ENCODE data around the gene SLC16A7.

SLC16A7 gene

DNA sequence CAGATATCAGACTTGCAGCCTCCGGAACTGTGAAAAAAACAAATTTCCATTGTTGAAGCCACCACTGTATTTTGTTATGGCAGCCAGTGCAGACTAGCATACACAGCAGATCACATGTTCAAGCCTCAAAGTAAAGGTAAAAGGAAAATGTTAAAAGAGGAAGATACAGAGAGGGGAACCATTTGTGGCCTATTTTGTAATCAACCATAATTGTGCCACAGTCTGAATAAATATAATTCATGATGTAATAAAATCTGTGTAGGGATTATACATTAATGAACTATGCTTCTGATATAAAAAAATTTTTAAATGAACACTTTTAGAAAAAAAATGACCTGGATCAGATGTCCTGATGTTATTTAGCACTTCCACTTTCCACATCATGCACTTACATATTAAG is 79.6 kb downstream of the SLC16A7 start:
- TF ChIP-seq, protein P1, sequence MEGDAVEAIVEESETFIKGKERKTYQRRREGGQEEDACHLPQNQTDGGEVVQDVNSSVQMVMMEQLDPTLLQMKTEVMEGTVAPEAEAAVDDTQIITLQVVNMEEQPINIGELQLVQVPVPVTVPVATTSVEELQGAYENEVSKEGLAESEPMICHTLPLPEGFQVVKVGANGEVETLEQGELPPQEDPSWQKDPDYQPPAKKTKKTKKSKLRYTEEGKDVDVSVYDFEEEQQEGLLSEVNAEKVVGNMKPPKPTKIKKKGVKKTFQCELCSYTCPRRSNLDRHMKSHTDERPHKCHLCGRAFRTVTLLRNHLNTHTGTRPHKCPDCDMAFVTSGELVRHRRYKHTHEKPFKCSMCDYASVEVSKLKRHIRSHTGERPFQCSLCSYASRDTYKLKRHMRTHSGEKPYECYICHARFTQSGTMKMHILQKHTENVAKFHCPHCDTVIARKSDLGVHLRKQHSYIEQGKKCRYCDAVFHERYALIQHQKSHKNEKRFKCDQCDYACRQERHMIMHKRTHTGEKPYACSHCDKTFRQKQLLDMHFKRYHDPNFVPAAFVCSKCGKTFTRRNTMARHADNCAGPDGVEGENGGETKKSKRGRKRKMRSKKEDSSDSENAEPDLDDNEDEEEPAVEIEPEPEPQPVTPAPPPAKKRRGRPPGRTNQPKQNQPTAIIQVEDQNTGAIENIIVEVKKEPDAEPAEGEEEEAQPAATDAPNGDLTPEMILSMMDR (IDR thresholded peaks at IDR 0.05; ENCODE audit: control insufficient read depth, extremely low read depth, insufficient read depth): no peak
- no peak for DNase-seq (ENCODE audit: low read depth)
- no peak overlapping the region for H3K4me3 ChIP-seq (ENCODE audit: low read depth, low read length)

DNA sequence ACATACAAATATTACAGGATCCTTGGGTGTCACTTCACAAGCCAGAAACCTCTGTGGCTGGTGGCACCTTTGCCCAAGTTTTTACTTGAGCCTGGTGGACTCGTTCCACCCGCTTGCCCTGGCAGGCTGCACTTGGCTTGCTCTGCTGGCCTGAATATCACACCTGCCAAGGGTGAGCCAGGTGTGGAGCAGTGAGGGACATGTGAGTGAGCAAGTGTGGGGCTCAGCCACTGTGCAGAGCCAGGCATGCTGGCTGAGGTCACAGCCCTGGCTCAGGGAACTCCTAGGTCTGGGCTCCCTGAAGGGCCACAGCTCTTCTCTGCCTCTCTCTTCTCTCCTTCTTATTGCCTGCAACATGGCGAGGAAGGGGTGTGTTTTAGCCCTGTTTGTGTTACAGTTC is 82.0 kb downstream of the SLC16A7 start:
- no peak overlapping the region for H3K4me3 ChIP-seq (ENCODE audit: low read depth, low read length)
- TF ChIP-seq, protein P1 (IDR thresholded peaks at IDR 0.05; ENCODE audit: control insufficient read depth, extremely low read depth, insufficient read depth): no peak
- no peak for DNase-seq (ENCODE audit: low read depth)

DNA sequence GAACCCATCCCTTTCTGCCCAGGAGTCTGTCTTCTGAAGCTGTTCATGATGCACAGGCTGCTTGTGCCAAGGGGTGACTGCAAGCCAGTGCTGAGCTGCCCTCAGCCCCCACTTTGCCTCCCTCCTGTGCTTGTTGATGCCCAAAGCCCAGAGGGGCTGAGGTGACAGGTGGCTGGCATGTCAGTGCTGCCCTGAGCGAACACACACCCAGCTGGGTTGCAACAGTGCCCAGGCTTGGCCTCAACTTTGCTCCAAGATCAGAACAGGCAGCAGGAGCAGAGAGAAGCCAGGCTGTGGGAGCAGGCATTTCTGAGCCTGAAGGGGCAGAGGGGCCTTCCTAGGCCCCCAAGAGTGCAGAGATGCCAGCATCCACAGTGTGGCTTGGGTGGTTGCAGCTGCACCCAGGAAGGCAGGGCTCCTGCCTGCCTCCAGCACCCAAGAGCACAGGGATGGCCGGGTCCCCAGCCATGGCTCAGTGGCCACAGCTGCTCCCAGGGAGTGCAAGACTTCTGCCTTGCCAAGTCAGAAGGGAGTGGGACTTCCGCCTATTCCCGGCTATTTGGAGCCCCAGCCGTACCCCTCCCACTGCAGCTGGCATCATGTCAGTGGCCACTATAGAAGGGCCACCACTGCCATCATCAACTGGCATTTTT is 83.1 kb downstream of the SLC16A7 start:
- TF ChIP-seq, protein P1 (IDR thresholded peaks at IDR 0.05; ENCODE audit: control insufficient read depth, extremely low read depth, insufficient read depth): no peak
- no peak for DNase-seq (ENCODE audit: low read depth)
- H3K4me3 ChIP-seq (ENCODE audit: low read depth, low read length): no peak overlapping the region

DNA sequence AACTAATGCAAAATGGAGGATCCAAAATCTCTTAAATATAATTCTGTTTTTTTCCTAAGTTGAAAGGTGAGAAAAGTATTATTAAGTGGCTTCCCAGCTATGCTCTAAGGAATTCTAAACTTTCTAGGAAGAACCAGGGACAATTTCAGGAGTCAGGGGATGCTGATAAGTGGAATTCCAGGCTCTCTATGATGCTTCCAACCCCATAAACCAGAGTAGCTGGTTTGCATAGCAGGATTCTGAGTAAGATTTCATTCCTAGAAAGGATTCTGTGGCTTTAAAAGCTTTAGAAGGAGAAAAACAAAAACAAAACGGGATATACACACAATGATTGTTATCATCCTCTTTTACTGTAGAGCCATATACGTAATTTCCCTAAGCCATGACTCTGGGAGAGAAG is 93.9 kb downstream of the SLC16A7 start:
- no peak for DNase-seq (ENCODE audit: low read depth)
- TF ChIP-seq, protein P1 (IDR thresholded peaks at IDR 0.05; ENCODE audit: control insufficient read depth, extremely low read depth, insufficient read depth): no peak
- H3K4me3 ChIP-seq (ENCODE audit: low read depth, low read length): no peak overlapping the region

DNA sequence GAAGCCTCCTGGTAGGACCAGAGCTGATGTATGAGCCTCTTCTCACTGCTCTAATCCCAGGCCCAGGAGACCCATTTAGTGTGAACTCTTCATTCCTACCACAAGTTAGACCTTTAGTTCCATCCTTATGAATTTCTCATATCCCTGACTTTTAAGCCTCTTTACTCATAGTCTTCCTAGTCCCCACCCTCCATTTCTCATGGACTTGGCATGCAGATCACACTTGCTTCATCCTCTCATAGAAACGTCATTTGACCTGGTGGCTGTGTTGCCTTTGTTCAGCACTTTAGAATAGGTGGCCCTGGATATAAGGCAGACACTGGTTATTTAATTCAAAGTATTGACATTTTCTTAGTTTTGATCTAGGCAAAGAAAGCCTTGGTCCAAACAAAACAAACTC is 99.5 kb downstream of the SLC16A7 start:
- TF ChIP-seq, protein P1 (IDR thresholded peaks at IDR 0.05; ENCODE audit: control insufficient read depth, extremely low read depth, insufficient read depth): no peak
- H3K4me3 ChIP-seq (ENCODE audit: low read depth, low read length): no peak overlapping the region
- no peak for DNase-seq (ENCODE audit: low read depth)

DNA sequence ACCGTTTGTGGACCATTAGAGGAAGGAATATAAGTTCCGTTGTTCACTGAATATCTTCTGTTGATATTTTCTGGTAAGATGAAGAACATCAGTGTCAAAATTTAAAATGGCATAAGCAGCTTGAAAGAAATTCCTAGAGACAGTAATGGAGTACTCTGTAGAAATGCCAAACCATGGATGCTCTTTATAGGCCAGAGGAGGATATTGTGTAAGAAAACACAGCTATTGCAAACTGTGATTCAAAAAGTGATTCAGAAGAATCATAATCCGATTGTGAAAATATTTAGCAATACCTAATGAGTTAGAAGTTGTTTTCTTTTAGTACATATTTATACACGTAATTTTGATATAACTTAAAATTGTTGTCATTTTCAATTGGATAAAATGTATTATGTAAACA is 102.8 kb downstream of the SLC16A7 start:
- H3K4me3 ChIP-seq (ENCODE audit: low read depth, low read length): no peak overlapping the region
- TF ChIP-seq, protein P1 (IDR thresholded peaks at IDR 0.05; ENCODE audit: control insufficient read depth, extremely low read depth, insufficient read depth): no peak
- no peak for DNase-seq (ENCODE audit: low read depth)
